Measurements from ENCODE around the gene KIAA1549. TPM values are rescaled to one million over a fixed set of nuclear protein-coding genes. Genes with fewer than 3 reads are reported as not detected.

KIAA1549 gene
- total and polyA plus RNA-seq, 2 of the 8 experiments (the other 6 are each of a cell fraction or from before 2014, with no cell fraction given), result 6.5 to 17.3 TPM

DNA sequence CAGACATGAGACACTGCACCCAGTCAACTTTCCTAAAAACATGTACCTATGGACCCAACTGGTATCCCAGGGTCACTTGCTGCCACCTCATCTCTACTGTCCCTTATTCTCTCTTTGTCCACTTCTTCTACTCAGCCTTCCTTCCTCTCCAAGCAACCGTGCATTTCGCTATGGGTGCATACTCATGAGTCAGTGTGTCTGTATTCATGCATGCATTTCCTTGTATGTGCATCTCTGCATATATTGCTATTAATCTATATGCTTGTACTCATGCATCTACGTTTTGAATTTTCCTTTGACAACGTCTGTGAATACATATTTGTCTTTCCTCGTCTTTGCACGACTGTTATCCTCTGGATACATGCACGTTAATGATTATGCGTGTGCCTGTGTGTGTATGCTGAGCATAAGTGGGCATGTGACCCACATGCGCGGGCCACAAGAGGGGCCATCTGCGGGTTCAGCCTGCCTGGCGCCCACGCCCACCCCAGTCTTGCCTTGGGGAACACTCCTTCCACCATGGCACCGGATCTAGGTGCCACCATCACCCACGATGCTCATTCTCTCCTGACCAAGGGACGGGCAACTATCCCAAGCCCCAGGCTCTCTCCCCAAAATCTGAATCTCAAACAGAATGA, 23.3 kb downstream of the KIAA1549 start:
- H3K56ac ChIP-seq (replicated peaks; ENCODE audit: insufficient read length, low read depth, low read length), result no peak overlapping the region
- no peaks in the 10 kb centered on the region for H3K23me2 ChIP-seq (ENCODE audit: low read depth, low read length)
- H3K9me3 ChIP-seq (ENCODE audit: insufficient read depth in 2 of 2, low read depth in 1 of 2, low read length in 1 of 2), result no peaks in the 10 kb centered on the region
- no peak overlapping the region for H3K4ac ChIP-seq (replicated peaks; ENCODE audit: insufficient read length, low read depth, low read length)
- POLR2A ChIA-PET (ENCODE audit: partially characterized antibody), result no interaction called here
- no peak overlapping the region for H3K4me3 ChIP-seq (ENCODE audit: extremely low read depth in 1 of 4, insufficient read depth in 2 of 4, low read depth in 3 of 4, low read length in 4 of 4)
- H2BK5ac ChIP-seq (ENCODE audit: low read depth, low read length), result no peak overlapping the region
- H2BK20ac ChIP-seq (ENCODE audit: low read length), result no peak overlapping the region
- DNase-seq (ENCODE audit: low read depth in 1 of 2, low spot score in 2 of 2) (no peak), FAIRE-seq (no peak)
- H3K27me3 ChIP-seq (replicated peaks in 1 of 4; ENCODE audit: control insufficient read depth in 3 of 4, extremely low read depth in 1 of 4, insufficient read depth in 3 of 4, low read length in 3 of 4), result no peaks in the 10 kb centered on the region
- 91% methylated on average over 16 of the region's 16 CpGs; no CpG with 5 or more reads in 1 of the 2 experiments for WGBS, 2 experiments (ENCODE audit: extremely low coverage in 1 of 2, insufficient coverage in 1 of 2, insufficient read length in 1 of 2, insufficient replicate concordance in 2 of 2, low coverage in 1 of 2, low lambda C conversion rate in 2 of 2, missing lambda C conversion rate in 1 of 2)
- H3K36me3 ChIP-seq (ENCODE audit: control insufficient read depth in 2 of 4, insufficient read depth in 4 of 4, low read length in 3 of 4), result no peaks in the 10 kb centered on the region
- H4K8ac ChIP-seq (ENCODE audit: extremely low read depth, insufficient read depth, low read length), result no peak overlapping the region
- H3K4me1 ChIP-seq (replicated peaks in 1 of 4; ENCODE audit: control insufficient read depth in 3 of 4, insufficient read depth in 4 of 4, low read length in 3 of 4), result peaks cover 1 to 11% (median 8%) of the 10 kb centered on the region in 4 experiments
- H2AFZ ChIP-seq (ENCODE audit: low read length), result no peak overlapping the region
- peaks cover 12% of the 10 kb centered on the region for H3K79me1 ChIP-seq (ENCODE audit: low read depth, low read length)
- no peak overlapping the region for H4K5ac ChIP-seq (ENCODE audit: insufficient read length, low read depth, low read length)
- no peak overlapping the region for H2BK120ac ChIP-seq (replicated peaks; ENCODE audit: low read depth, low read length)
- no peak overlapping the region for H4K91ac ChIP-seq (replicated peaks; ENCODE audit: insufficient read length, low read length)
- no peak overlapping the region for H2BK12ac ChIP-seq (ENCODE audit: low read depth, low read length)
- H2BK15ac ChIP-seq (ENCODE audit: low read length), result no peak overlapping the region
- H3K23ac ChIP-seq (ENCODE audit: insufficient read length), result no peak overlapping the region
- H2AK5ac ChIP-seq (ENCODE audit: low read depth, low read length), result no peak overlapping the region
- peaks cover 8 to 60% of the 10 kb centered on the region in 2 experiments; a peak in 3 of 4 replicates for H3K79me2 ChIP-seq (ENCODE audit: control insufficient read depth in 1 of 2, insufficient read depth in 2 of 2, low read length in 2 of 2)
- H4K20me1 ChIP-seq (replicated peaks in 1 of 2; ENCODE audit: control insufficient read depth in 1 of 2, insufficient read depth in 2 of 2, low read length in 2 of 2), result peaks cover 4 to 5% of the 10 kb centered on the region in 2 experiments
- H3K9ac ChIP-seq (replicated peaks in 1 of 4; ENCODE audit: extremely low read depth in 1 of 4, low read depth in 3 of 4, low read length in 3 of 4), result no peak overlapping the region
- CTCF ChIA-PET (ENCODE audit: partially characterized antibody), result no interaction called here
- no peak overlapping the region for H3K14ac ChIP-seq (ENCODE audit: insufficient read length)
- no peak overlapping the region for H3K4me2 ChIP-seq (ENCODE audit: insufficient read depth in 1 of 2, low read depth in 2 of 2, low read length in 2 of 2)
- TF ChIP-seq CBX8 (IDR thresholded peaks at IDR 0.05; ENCODE audit: borderline replicate concordance, low read depth, low read length), result no peak
- TF ChIP-seq CTBP2 (IDR thresholded peaks at IDR 0.05; ENCODE audit: borderline replicate concordance, insufficient read depth, insufficient read length, low read length), result no peak
- no peak for TF ChIP-seq MAFK (IDR thresholded peaks at IDR 0.05; ENCODE audit: low read depth, low read length)
- TF ChIP-seq CHD2 (IDR thresholded peaks at IDR 0.05; ENCODE audit: low read length), result no peak
- no peak overlapping the region for H3K27ac ChIP-seq (ENCODE audit: low read depth, low read length)
- H3K18ac ChIP-seq (ENCODE audit: extremely low read depth, low read length), result no peak overlapping the region

Data from H1 (cell line).